Osteoblast (primary cell): Measurements from ENCODE around the gene SCGB1C1. TPM values are rescaled to one million over a fixed set of nuclear protein-coding genes. Genes with fewer than 3 reads are reported as not detected.
A peak's percentile ranks its signal among the peaks of the same experiment; 100 is the strongest.

Source experiments
- DNase-seq: peaks from one replicate; pipeline ENCODE4 v3.0.0; 2011; ENCODE audit warnings: low spot score, mixed read lengths; ENCODE audit not compliant: insufficient read length; ENCODE audit errors: missing footprints
- H2AFZ ChIP-seq: 2 replicates; pipeline ENCODE4 v1.6.0; 2011; ENCODE audit warnings: mild to moderate bottlenecking, low read length
- H3K27ac ChIP-seq: 2 replicates; pipeline ENCODE4 v1.5.1; 2011; ENCODE audit warnings: mild to moderate bottlenecking, low read depth, low read length, moderate library complexity
- H3K27me3 ChIP-seq: 2 replicates; pipeline ENCODE4 v1.6.0; 2012; ENCODE audit warnings: mild to moderate bottlenecking, control low read depth, inconsistent platforms, low read length, moderate library complexity; ENCODE audit not compliant: insufficient read depth
- H3K36me3 ChIP-seq: 2 replicates; pipeline ENCODE4 v1.5.1; 2011; ENCODE audit warnings: mild to moderate bottlenecking, low read length, control low read depth, moderate library complexity; ENCODE audit not compliant: insufficient read depth
- H3K4me1 ChIP-seq: 2 replicates; pipeline ENCODE4 v1.5.1; 2011; ENCODE audit warnings: mild to moderate bottlenecking, low read length, control low read depth, moderate library complexity; ENCODE audit not compliant: insufficient read depth
- H3K4me2 ChIP-seq: 2 replicates; pipeline ENCODE4 v1.6.0; 2011; ENCODE audit warnings: mild to moderate bottlenecking, low read length; ENCODE audit not compliant: insufficient read depth
- H3K4me3 ChIP-seq: fragments of 200-600 bp; sonication (generic); 3 replicates; pipeline ENCODE4 v1.5.1; 2012; ENCODE audit warnings: mild to moderate bottlenecking, low read length, inconsistent platforms; ENCODE audit not compliant: insufficient read depth
- H3K79me2 ChIP-seq: 2 replicates; pipeline ENCODE4 v1.6.0; 2012; ENCODE audit warnings: mild to moderate bottlenecking, low read length, control low read depth, inconsistent platforms; ENCODE audit not compliant: insufficient read depth
- H3K9me3 ChIP-seq: 2 replicates; pipeline ENCODE4 v1.5.1; 2011; ENCODE audit warnings: low read depth, low read length, control low read depth
- H4K20me1 ChIP-seq: 2 replicates; pipeline ENCODE4 v1.6.0; 2012; ENCODE audit warnings: mild to moderate bottlenecking, low read length, control low read depth; ENCODE audit not compliant: insufficient read depth
- total RNA-seq: library from RNA; depleted of rRNA; stranded (reverse); fragments of >200 nt; gene quantifications from 2 replicates; pipeline ENCODE4 v1.2.3, GENCODE V29; 2012
- TF ChIP-seq, protein P1 (sequence below): IDR thresholded peaks from 2 replicates; pipeline ENCODE4 v1.5.1; 2011; ENCODE audit warnings: mild to moderate bottlenecking, low read depth, low read length, moderate library complexity; ENCODE audit errors: extremely low read depth

SCGB1C1 gene
- total RNA-seq, 1 donor = not detected

DNA sequence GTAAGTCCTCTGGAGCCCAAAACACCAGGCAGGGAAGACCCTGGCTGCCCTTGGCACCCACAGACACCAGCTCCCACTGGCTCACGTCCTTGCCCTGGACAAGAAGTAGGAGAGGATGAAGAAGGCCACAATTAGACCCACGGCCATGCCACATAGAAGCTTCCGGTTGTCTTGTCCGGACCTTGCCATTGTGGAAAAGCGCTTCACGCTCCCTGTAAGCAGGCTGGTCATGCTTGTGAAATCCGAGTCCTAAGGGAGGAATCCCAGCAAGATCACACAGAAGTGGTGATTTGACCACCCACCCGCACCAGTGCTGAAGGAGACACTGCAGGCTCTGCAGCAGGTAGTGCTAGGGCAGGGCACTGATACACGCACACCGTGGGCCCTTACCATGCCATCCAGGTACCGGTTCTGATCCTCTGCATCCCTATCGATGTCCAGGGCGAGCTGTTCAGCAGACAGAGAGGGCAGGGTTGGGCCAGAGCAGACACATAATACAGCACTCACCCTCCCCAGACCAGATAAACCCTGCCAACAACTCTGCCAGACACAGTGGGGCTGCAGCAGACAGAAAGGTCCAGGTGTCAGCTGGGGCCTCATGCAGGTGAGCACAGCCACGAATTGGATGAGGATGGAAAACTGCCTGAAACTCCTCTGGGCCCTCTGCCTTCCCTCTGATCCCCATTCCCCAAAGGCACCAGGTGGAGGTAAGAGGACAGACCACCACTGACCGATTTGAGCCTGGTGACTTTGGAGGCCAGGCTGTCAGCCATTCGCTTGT is 12.5 kb downstream of the SCGB1C1 start:
- peak; percentile 65 for DNase-seq
- Histone ChIP-seq H2AFZ (no peak overlapping the region), H3K9me3 (no peaks in the 10 kb centered on the region), H3K4me3 (peak overlapping the region; percentile 99), H3K79me2 (peaks cover 70% of the 10 kb centered on the region), H3K4me2 (peak overlapping the region; percentile 90), H3K27ac (peak overlapping the region; percentile 99), H3K36me3 (peaks cover 48% of the 10 kb centered on the region), H3K4me1 (peaks cover 26% of the 10 kb centered on the region), H4K20me1 (peaks cover 62% of the 10 kb centered on the region), H3K27me3 (no peaks in the 10 kb centered on the region)
- TF ChIP-seq, protein P1, sequence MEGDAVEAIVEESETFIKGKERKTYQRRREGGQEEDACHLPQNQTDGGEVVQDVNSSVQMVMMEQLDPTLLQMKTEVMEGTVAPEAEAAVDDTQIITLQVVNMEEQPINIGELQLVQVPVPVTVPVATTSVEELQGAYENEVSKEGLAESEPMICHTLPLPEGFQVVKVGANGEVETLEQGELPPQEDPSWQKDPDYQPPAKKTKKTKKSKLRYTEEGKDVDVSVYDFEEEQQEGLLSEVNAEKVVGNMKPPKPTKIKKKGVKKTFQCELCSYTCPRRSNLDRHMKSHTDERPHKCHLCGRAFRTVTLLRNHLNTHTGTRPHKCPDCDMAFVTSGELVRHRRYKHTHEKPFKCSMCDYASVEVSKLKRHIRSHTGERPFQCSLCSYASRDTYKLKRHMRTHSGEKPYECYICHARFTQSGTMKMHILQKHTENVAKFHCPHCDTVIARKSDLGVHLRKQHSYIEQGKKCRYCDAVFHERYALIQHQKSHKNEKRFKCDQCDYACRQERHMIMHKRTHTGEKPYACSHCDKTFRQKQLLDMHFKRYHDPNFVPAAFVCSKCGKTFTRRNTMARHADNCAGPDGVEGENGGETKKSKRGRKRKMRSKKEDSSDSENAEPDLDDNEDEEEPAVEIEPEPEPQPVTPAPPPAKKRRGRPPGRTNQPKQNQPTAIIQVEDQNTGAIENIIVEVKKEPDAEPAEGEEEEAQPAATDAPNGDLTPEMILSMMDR = no peak

- H3K36me3 ChIP-seq = peaks cover 50% of the 10 kb centered on the region
- H3K27ac ChIP-seq = peak overlapping the region; percentile 99
- H3K27me3 ChIP-seq = no peaks in the 10 kb centered on the region
- H2AFZ ChIP-seq = no peak overlapping the region
- peak overlapping the region; percentile 90 for H3K4me2 ChIP-seq
- H3K4me1 ChIP-seq = peaks cover 31% of the 10 kb centered on the region
- no peaks in the 10 kb centered on the region for H3K9me3 ChIP-seq
- peak overlapping the region; percentile 99 for H3K4me3 ChIP-seq
- H4K20me1 ChIP-seq = peaks cover 67% of the 10 kb centered on the region
- DNase-seq = peak; percentile 88
- TF ChIP-seq, protein P1 = no peak
- peaks cover 76% of the 10 kb centered on the region for H3K79me2 ChIP-seq
These were observed 13.1 kb downstream of the SCGB1C1 start for GRCh38 chr11:206002-206384.

DNA sequence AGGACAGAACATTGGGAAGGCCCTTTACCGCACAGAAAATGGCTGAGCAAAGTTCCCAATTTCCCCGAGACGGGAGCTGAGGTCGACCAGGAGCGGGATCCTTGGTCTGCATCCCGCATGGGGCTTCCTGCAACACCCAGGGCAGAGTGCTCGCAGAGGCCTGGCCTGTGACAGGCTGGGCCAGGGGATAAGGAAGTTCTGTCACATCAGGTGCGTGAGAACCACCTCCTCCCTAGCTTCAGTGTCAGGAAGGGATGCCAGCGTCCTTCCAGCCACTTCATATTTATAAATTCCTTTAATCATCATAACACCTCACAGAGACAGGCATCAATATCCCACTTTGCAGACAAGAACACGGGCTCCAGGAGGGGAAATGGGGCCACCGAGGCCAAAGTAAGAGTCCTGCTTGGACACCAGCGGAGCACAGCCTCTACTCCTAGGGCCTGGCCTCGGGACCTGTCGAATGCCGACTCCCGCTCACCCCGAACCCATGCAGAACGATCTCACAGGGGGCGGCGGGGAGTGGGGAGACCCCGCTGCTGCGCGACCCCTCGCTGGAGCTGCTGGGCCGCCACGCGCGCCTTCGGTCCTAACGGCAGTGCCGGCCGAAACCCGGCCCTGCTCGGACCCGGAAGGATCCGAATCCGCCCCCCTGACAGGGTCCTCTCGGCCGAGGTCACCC is 13.8 kb downstream of the SCGB1C1 start:
- Histone ChIP-seq H3K36me3 (peaks cover 55% of the 10 kb centered on the region), H3K27me3 (no peaks in the 10 kb centered on the region), H3K79me2 (peaks cover 83% of the 10 kb centered on the region), H3K27ac (peak overlapping the region; percentile 99), H3K4me2 (peak overlapping the region; percentile 90), H3K9me3 (no peaks in the 10 kb centered on the region), H3K4me3 (peak overlapping the region; percentile 99), H4K20me1 (peaks cover 72% of the 10 kb centered on the region), H3K4me1 (peaks cover 33% of the 10 kb centered on the region), H2AFZ (peak overlapping the region; percentile 53)
- DNase-seq = peak; percentile 95
- TF ChIP-seq, protein P1 = no peak

- no peaks in the 10 kb centered on the region for H3K27me3 ChIP-seq
- peaks cover 33% of the 10 kb centered on the region for H3K4me1 ChIP-seq
- peak within 1 kb of the TSS; percentile 99 for H3K27ac ChIP-seq
- no peaks in the 10 kb centered on the region for H3K9me3 ChIP-seq
- H3K4me3 ChIP-seq = peak within 1 kb of the TSS; percentile 99
- DNase-seq = peak; percentile 99
- TF ChIP-seq, protein P1 = no peak
- peaks cover 89% of the 10 kb centered on the region for H3K79me2 ChIP-seq
- H3K4me2 ChIP-seq = peak within 1 kb of the TSS; percentile 90
- H2AFZ ChIP-seq = peak within 1 kb of the TSS; percentile 53
- H3K36me3 ChIP-seq = peaks cover 61% of the 10 kb centered on the region
- H4K20me1 ChIP-seq = peaks cover 76% of the 10 kb centered on the region
These were observed 14.5 kb downstream of the SCGB1C1 start, which contains the start of the genes BET1L and RIC8A for GRCh38 chr11:207208-207862. Gene BET1L, minus strand, starts transcription at chr11:207399. Its CDS starts 78 bp downstream, at chr11:207321. Gene RIC8A, plus strand, starts transcription at chr11:207708. Its CDS starts 1,147 bp downstream, at chr11:208855.
